ENCODE measurements around the gene EXOC5. TPM values are rescaled to one million over a fixed set of nuclear protein-coding genes. Genes with fewer than 3 reads are reported as not detected.
A peak's percentile ranks its signal among the peaks of the same experiment; 100 is the strongest.

EXOC5 gene, protein sequence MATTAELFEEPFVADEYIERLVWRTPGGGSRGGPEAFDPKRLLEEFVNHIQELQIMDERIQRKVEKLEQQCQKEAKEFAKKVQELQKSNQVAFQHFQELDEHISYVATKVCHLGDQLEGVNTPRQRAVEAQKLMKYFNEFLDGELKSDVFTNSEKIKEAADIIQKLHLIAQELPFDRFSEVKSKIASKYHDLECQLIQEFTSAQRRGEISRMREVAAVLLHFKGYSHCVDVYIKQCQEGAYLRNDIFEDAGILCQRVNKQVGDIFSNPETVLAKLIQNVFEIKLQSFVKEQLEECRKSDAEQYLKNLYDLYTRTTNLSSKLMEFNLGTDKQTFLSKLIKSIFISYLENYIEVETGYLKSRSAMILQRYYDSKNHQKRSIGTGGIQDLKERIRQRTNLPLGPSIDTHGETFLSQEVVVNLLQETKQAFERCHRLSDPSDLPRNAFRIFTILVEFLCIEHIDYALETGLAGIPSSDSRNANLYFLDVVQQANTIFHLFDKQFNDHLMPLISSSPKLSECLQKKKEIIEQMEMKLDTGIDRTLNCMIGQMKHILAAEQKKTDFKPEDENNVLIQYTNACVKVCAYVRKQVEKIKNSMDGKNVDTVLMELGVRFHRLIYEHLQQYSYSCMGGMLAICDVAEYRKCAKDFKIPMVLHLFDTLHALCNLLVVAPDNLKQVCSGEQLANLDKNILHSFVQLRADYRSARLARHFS
- 109 TPM in 2 replicates for total RNA-seq (2014; rRNA removed)
- percentile 90 among the genes with signal in this experiment for Bru-seq, nascent RNA
- percentile 90 among the genes with signal in this experiment for BruChase-seq, experiment 1, labeled RNA remaining after a 6-hour chase
- BruChase-seq, experiment 2, labeled RNA remaining after a 2-hour chase: percentile 89 among the genes with signal in this experiment
- long read RNA-seq, full-length matches to known transcripts: 106 of 156 reads
- long read RNA-seq, partial matches to known transcripts: 26 of 156 reads
- long read RNA-seq, other reads (novel, unspliced or antisense): 24 of 156 reads

- ChIA-PET CTCF (interaction anchor here (0.6 kb wide), 1 partner anchor 110 kb away, joined by 8 read pairs; no protein-coding TSS in a partner anchor), POLR2A (ENCODE audit: unreplicated experiment) (interaction anchor here (0.5 to 0.7 kb wide), 3 partner anchors 13 to 689 kb away, joined by 3 to 7 read pairs (median 3); partner anchors contain the start of gene TMEM260)
- BruUV-seq (replicated peaks): no TSS peak
- Histone ChIP-seq H3F3A (ENCODE audit: low read length, unreplicated experiment) (no peaks in the 10 kb centered on the region), H3K4me2 (ENCODE audit: low read length) (peak within 1 kb of the TSS; percentile 82), H2AFZ (ENCODE audit: low read length) (peak within 1 kb of the TSS; percentile 92), H3K36me3 (ENCODE audit: low read depth, low read length) (peaks cover 2% of the 10 kb centered on the region; the same call in 1 of the 2 replicates), H3K9ac (ENCODE audit: low read length) (peak within 1 kb of the TSS; percentile 76), H3K4me1 (ENCODE audit: insufficient read depth, low read length) (peaks cover 40% of the 10 kb centered on the region), H3K9me2 (replicated peaks; ENCODE audit: low read length) (no peaks in the 10 kb centered on the region), H4K20me1 (ENCODE audit: low read length) (peaks cover 30% of the 10 kb centered on the region; the same call in 1 of the 2 replicates), H3K27ac (ENCODE audit: low read length) (peak within 1 kb of the TSS; percentile 73), H3K9me3 (ENCODE audit: low read length) (no peaks in the 10 kb centered on the region), H3K79me2 (ENCODE audit: low read length) (peaks cover 98% of the 10 kb centered on the region), H3K4me3 (ENCODE audit: low read length) (peak within 1 kb of the TSS; percentile 77), H3K27me3 (ENCODE audit: low read length) (no peaks in the 10 kb centered on the region)
- DNase-seq (peak; percentile 100), ATAC-seq (peak; percentile 81)
- peak; percentile 51 for TF ChIP-seq EZH2phosphoT487 (IDR thresholded peaks at IDR 0.05; ENCODE audit: borderline replicate concordance, low read length)
- TF ChIP-seq, protein P1, sequence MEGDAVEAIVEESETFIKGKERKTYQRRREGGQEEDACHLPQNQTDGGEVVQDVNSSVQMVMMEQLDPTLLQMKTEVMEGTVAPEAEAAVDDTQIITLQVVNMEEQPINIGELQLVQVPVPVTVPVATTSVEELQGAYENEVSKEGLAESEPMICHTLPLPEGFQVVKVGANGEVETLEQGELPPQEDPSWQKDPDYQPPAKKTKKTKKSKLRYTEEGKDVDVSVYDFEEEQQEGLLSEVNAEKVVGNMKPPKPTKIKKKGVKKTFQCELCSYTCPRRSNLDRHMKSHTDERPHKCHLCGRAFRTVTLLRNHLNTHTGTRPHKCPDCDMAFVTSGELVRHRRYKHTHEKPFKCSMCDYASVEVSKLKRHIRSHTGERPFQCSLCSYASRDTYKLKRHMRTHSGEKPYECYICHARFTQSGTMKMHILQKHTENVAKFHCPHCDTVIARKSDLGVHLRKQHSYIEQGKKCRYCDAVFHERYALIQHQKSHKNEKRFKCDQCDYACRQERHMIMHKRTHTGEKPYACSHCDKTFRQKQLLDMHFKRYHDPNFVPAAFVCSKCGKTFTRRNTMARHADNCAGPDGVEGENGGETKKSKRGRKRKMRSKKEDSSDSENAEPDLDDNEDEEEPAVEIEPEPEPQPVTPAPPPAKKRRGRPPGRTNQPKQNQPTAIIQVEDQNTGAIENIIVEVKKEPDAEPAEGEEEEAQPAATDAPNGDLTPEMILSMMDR (conservative IDR thresholded peaks at IDR 0.05; ENCODE audit: low read depth, low read length): peak; percentile 21; the same call in 1 of the 2 replicates
- no peak for TF ChIP-seq EZH2 (IDR thresholded peaks at IDR 0.05; ENCODE audit: low read length, unreplicated experiment)
- intact Hi-C loops (cut with micrococcal nuclease): loop anchor here (1.0 to 2.0 kb wide), 5 partner anchors 21 to 122 kb away; partner anchors contain the start of gene NAA30
These were observed at the start of gene EXOC5, which contains the start of gene AP5M1 for GRCh38 chr14:57268161-57269069. Gene EXOC5 (minus strand): TSS chr14:57268905. CDS start chr14:57268648, 257 bp downstream. Gene AP5M1 (plus strand): TSS chr14:57268971. CDS start chr14:57269315, 344 bp downstream.

GRCh38 chr14:57317248-57317833 lies 48.6 kb upstream of the EXOC5 start:
- Histone ChIP-seq H3K27me3 (ENCODE audit: low read length) (peaks cover 45% of the 10 kb centered on the region), H3K36me3 (ENCODE audit: low read depth, low read length) (no peaks in the 10 kb centered on the region), H2AFZ (ENCODE audit: low read length) (no peak overlapping the region), H4K20me1 (ENCODE audit: low read length) (no peaks in the 10 kb centered on the region), H3K9me3 (ENCODE audit: low read length) (no peaks in the 10 kb centered on the region), H3F3A (ENCODE audit: low read length, unreplicated experiment) (no peaks in the 10 kb centered on the region), H3K27ac (ENCODE audit: low read length) (no peak overlapping the region), H3K79me2 (ENCODE audit: low read length) (no peaks in the 10 kb centered on the region), H3K4me1 (ENCODE audit: insufficient read depth, low read length) (no peaks in the 10 kb centered on the region), H3K4me3 (ENCODE audit: low read length) (no peak overlapping the region), H3K9me2 (replicated peaks; ENCODE audit: low read length) (no peaks in the 10 kb centered on the region), H3K4me2 (ENCODE audit: low read length) (no peak overlapping the region), H3K9ac (ENCODE audit: low read length) (no peak overlapping the region)
- intact Hi-C loops (cut with micrococcal nuclease): loop anchor here (1.0 to 2.0 kb wide), 7 partner anchors 22 to 827 kb away; partner anchors contain the start of genes AP5M1 and EXOC5
- peak; percentile 89 for ATAC-seq
- ChIA-PET POLR2A (ENCODE audit: unreplicated experiment) (interaction anchor here (0.6 kb wide), 1 partner anchor 379 kb away, joined by 3 read pairs; no protein-coding TSS in a partner anchor), CTCF (interaction anchor here (0.7 to 0.8 kb wide), 3 partner anchors 28 to 736 kb away, joined by 3 to 5 read pairs (median 4); no protein-coding TSS in a partner anchor)
- no TSS peak for BruUV-seq (replicated peaks)
- TF ChIP-seq, protein P1 (conservative IDR thresholded peaks at IDR 0.05; ENCODE audit: low read depth, low read length): peak; percentile 100
- no peak for TF ChIP-seq EZH2 (IDR thresholded peaks at IDR 0.05; ENCODE audit: low read length, unreplicated experiment)
- peak; percentile 99 for DNase-seq
